OCI-LY1 (cell line): ENCODE data around the gene TSC22D1.

Source experiments
- H2AFZ ChIP-seq: fragments of 200-600 bp; sonication (generic), shearing (Covaris generic); 2 replicates; pipeline ENCODE4 v1.6.0; 2014; ENCODE audit warnings: antibody characterized with exemption, mild to moderate bottlenecking, low read length
- H3F3A ChIP-seq: fragments of 200-600 bp; sonication (generic), shearing (Covaris generic); 2 replicates; pipeline ENCODE4 v1.6.0; 2014; ENCODE audit warnings: mild to moderate bottlenecking, antibody characterized with exemption, low read length, moderate library complexity; ENCODE audit not compliant: insufficient read depth
- H3K27ac ChIP-seq: fragments of 200-600 bp; sonication (generic); 2 replicates; pipeline ENCODE4 v1.5.1; 2014; ENCODE audit warnings: low read length, mixed run types, mild to moderate bottlenecking, low read depth; ENCODE audit not compliant: poor library complexity, severe bottlenecking
- H3K27me3 ChIP-seq: fragments of 200-600 bp; sonication (generic); 2 replicates; pipeline ENCODE4 v1.6.0; 2014; ENCODE audit warnings: antibody characterized with exemption, mild to moderate bottlenecking, low read length, moderate library complexity; ENCODE audit not compliant: insufficient read depth
- H3K36me3 ChIP-seq: fragments of 200-600 bp; sonication (generic); 2 replicates; pipeline ENCODE4 v1.6.1; 2014; ENCODE audit warnings: mild to moderate bottlenecking, antibody characterized with exemption, low read length, moderate library complexity, mixed read lengths; ENCODE audit not compliant: insufficient read depth
- H3K4me1 ChIP-seq: fragments of 200-600 bp; sonication (generic); 2 replicates; pipeline ENCODE4 v1.5.1; 2014; ENCODE audit warnings: mild to moderate bottlenecking, low read length, moderate library complexity; ENCODE audit not compliant: insufficient read depth, severe bottlenecking
- H3K4me2 ChIP-seq: fragments of 200-600 bp; sonication (generic), shearing (Covaris generic); 2 replicates; pipeline ENCODE4 v1.6.1; 2014; ENCODE audit warnings: low read length
- H3K4me3 ChIP-seq: fragments of 200-600 bp; sonication (generic); 2 replicates; pipeline ENCODE4 v1.5.1; 2014; ENCODE audit warnings: low read length, low read depth, mild to moderate bottlenecking, mixed read lengths; ENCODE audit not compliant: poor library complexity, severe bottlenecking
- H3K79me2 ChIP-seq: fragments of 200-600 bp; shearing (Covaris generic); 2 replicates; pipeline ENCODE4 v1.6.1; 2016; ENCODE audit warnings: mixed run types, low read length, mixed read lengths; ENCODE audit not compliant: insufficient read depth
- H3K9ac ChIP-seq: fragments of 200-600 bp; sonication (generic), shearing (Covaris generic); 2 replicates; pipeline ENCODE4 v1.6.1; 2014; ENCODE audit warnings: mild to moderate bottlenecking, low read length, mixed read lengths
- H3K9me2 ChIP-seq: fragments of 200-600 bp; sonication (generic), shearing (Covaris generic); 2 replicates; pipeline ENCODE4 v1.6.1; 2014; ENCODE audit warnings: low read depth, mild to moderate bottlenecking, low read length, mixed read lengths
- H3K9me3 ChIP-seq: fragments of 200-600 bp; shearing (Covaris generic); 2 replicates; pipeline ENCODE4 v1.6.1; 2014; ENCODE audit warnings: low read length, mixed read lengths
- H4K20me1 ChIP-seq: fragments of 200-600 bp; sonication (generic), shearing (Covaris generic); 2 replicates; pipeline ENCODE4 v1.6.0; 2016; ENCODE audit warnings: mild to moderate bottlenecking, low read length; ENCODE audit not compliant: insufficient read depth
- CTCF ChIP-seq: fragments of 200-600 bp; sonication (generic), shearing (Covaris generic); IDR thresholded peaks from 2 replicates; pipeline ENCODE4 v1.5.1; 2017; ENCODE audit warnings: mild to moderate bottlenecking, antibody characterized with exemption, low read length, moderate library complexity, mixed read lengths
- EZH2 ChIP-seq: fragments of 200-600 bp; sonication (generic), shearing (Covaris generic); IDR thresholded peaks from 2 replicates; pipeline ENCODE4 v1.8.0; 2017; ENCODE audit warnings: borderline replicate concordance, mixed run types, mild to moderate bottlenecking, antibody characterized with exemption, low read length, moderate library complexity, mixed read lengths

TSC22D1 gene

GRCh38 chr13:44465318-44465717, 110.8 kb downstream of the TSC22D1 start:
- Histone ChIP-seq H3K4me1 (no peaks in the 10 kb centered on the region), H3K27me3 (no peaks in the 10 kb centered on the region), H2AFZ (no peak overlapping the region), H4K20me1 (no peaks in the 10 kb centered on the region), H3K79me2 (no peaks in the 10 kb centered on the region), H3K9ac (no peak overlapping the region), H3K4me3 (no peak overlapping the region), H3K9me2 (no peaks in the 10 kb centered on the region), H3K9me3 (no peaks in the 10 kb centered on the region), H3F3A (no peaks in the 10 kb centered on the region), H3K27ac (no peak overlapping the region), H3K36me3 (no peaks in the 10 kb centered on the region), H3K4me2 (no peak overlapping the region)
- TF ChIP-seq EZH2 = no peak
- no peak for TF ChIP-seq CTCF

DNA sequence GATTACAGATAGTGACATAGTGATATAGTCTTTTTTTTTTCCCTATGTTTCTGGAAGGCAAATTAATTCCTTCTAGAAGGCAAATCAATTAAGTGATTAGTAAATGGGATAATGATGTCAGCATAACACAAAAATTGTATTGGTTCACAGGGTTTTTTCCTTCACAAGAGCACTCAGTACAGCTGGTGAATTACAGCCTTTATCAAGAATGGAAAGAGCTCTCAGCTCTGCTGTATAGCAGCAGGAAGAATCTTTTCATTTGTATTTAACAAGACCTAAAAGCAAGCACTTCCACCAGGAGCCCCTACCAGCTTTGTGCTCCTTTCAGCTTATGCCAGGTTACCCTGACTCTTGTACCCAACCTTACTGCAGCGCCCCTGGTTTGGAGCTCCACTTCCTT, 111.7 kb downstream of the TSC22D1 start:
- Histone ChIP-seq H3K4me1 (no peaks in the 10 kb centered on the region), H4K20me1 (no peaks in the 10 kb centered on the region), H3K9me2 (no peaks in the 10 kb centered on the region), H2AFZ (no peak overlapping the region), H3F3A (no peaks in the 10 kb centered on the region), H3K9me3 (no peaks in the 10 kb centered on the region), H3K4me2 (no peak overlapping the region), H3K27me3 (no peaks in the 10 kb centered on the region), H3K36me3 (no peaks in the 10 kb centered on the region), H3K27ac (no peak overlapping the region), H3K4me3 (no peak overlapping the region), H3K9ac (no peak overlapping the region), H3K79me2 (no peaks in the 10 kb centered on the region)
- TF ChIP-seq EZH2 (no peak), CTCF (no peak)

DNA sequence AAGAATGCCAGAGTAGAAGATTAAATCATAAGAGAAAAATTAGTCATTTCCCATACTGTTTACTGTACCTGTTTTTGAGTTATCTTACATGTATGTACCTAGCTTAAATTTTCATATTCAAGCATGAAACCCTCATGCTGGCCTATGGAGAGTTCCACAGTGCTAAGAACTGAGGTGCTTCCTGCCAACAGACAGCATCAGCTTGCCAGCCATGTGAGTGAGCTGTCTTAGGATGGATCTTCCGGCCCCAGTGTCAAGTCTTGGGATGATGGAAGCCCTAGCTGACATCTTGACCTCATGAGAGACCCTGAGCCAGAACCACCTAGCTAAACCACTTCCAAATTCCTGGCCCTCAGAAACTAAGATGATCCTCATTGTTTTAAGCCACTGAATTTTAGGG, 112.4 kb downstream of the TSC22D1 start:
- H2AFZ ChIP-seq = no peak overlapping the region
- H3K4me3 ChIP-seq = no peak overlapping the region
- no peaks in the 10 kb centered on the region for H3K4me1 ChIP-seq
- H3K36me3 ChIP-seq = no peaks in the 10 kb centered on the region
- no peak overlapping the region for H3K27ac ChIP-seq
- H3K9ac ChIP-seq = no peak overlapping the region
- H3F3A ChIP-seq = no peaks in the 10 kb centered on the region
- H3K79me2 ChIP-seq = no peaks in the 10 kb centered on the region
- H3K9me3 ChIP-seq = no peaks in the 10 kb centered on the region
- H3K4me2 ChIP-seq = no peak overlapping the region
- no peaks in the 10 kb centered on the region for H3K27me3 ChIP-seq
- H4K20me1 ChIP-seq = no peaks in the 10 kb centered on the region
- TF ChIP-seq EZH2 = no peak
- no peaks in the 10 kb centered on the region for H3K9me2 ChIP-seq

DNA sequence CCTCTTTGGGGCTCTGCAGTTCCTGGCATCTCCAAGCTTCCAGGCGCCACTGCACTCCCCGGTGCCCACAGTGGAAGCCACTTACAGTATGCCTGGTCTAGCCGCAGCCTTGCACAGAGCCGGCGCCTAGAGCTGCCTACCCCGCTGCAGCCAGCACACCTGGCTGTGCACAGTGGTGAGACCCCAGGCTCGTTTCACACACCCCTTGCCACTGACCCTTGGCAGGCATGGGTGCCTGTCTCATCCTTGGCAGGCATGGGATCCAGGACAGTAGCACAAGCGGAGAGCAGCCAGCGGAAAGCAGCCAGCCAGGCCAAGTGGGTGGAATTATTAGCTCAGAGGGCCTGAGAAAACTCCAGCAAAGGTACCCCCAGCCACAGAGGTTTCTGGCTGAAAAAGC, 116.5 kb downstream of the TSC22D1 start:
- Histone ChIP-seq H3K27ac (no peak overlapping the region), H3K4me1 (no peaks in the 10 kb centered on the region), H2AFZ (no peak overlapping the region), H3K4me2 (no peak overlapping the region), H3K79me2 (no peaks in the 10 kb centered on the region), H3K36me3 (no peaks in the 10 kb centered on the region; the same call in 1 of the 2 replicates), H4K20me1 (no peaks in the 10 kb centered on the region), H3K9ac (no peak overlapping the region), H3F3A (no peaks in the 10 kb centered on the region), H3K9me2 (no peaks in the 10 kb centered on the region), H3K27me3 (no peaks in the 10 kb centered on the region), H3K4me3 (no peak overlapping the region), H3K9me3 (peaks cover 3% of the 10 kb centered on the region; the same call in 1 of the 2 replicates)
- TF ChIP-seq CTCF (no peak), EZH2 (no peak)
